Nephron progenitor cell (in vitro differentiated cells): Measurements from ENCODE around the gene ATG12.
A peak's percentile ranks its signal among the peaks of the same experiment; 100 is the strongest.
"Not testable (repeated sequence)": the region's sequence is repeated elsewhere in the genome, so short reads cannot be mapped to it uniquely, and the experiment has no call there.

ENCODE experiments used
- DNase-seq: peaks from one replicate; pipeline ENCODE4 v3.0.0; 2021
- H3K27ac Mint-ChIP-seq: 2 replicates; pipeline ENCODE4 v1.8.0; 2021; ENCODE audit warnings: mild to moderate bottlenecking, moderate library complexity, mixed read lengths
- H3K27me3 Mint-ChIP-seq: 2 replicates; pipeline ENCODE4 v1.8.0; 2021; ENCODE audit warnings: mild to moderate bottlenecking, low read depth, mixed read lengths; ENCODE audit not compliant: poor library complexity
- H3K36me3 Mint-ChIP-seq: 2 replicates; pipeline ENCODE4 v1.8.0; 2021; ENCODE audit warnings: low read depth, mixed read lengths
- H3K4me1 Mint-ChIP-seq: 2 replicates; pipeline ENCODE4 v1.8.0; 2021; ENCODE audit warnings: mixed read lengths
- H3K4me3 Mint-ChIP-seq: 2 replicates; pipeline ENCODE4 v1.8.0; 2021; ENCODE audit warnings: mild to moderate bottlenecking, moderate library complexity, mixed read lengths
- H3K9me3 Mint-ChIP-seq: 2 replicates; pipeline ENCODE4 v1.8.0; 2021; ENCODE audit warnings: mild to moderate bottlenecking, moderate library complexity, mixed read lengths
- CTCF ChIP-seq: fragments of 200-600 bp; sonication (generic); IDR thresholded peaks from 2 replicates; pipeline ENCODE4 v1.5.0; 2021; ENCODE audit warnings: antibody characterized with exemption

Gene ATG12

DNA sequence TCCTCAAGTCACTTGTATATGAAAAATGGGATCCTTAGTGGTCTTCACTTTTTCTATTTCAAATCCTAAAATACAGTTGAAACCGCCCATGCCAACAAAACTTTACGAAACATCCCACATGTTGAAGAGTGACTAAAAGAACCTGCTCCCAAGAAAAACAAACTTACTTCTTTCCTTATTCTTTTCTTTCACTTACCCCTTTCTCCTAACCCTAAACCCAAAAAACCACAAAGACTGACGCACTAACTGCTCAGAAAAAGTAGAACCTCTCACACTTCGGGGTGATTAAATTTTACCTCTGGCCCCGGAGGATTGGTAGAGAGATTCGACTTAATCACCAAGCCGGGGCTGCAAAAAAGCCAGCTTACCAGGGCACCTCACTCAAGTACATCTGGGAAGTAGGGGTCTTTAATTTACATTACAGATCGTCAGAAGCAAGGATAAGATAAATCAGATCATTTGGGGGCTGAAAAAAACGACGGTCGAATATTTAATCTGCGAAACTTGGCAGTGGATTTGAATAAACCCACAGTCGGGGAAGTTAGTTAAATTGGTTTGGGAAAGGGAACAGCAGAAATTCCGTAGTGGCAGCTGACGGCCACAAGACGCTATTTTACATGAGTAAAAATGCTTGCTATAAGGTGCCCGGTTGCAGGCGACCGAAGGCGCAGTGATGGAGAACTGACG lies 26.2 kb downstream of the ATG12 start:
- Mint-ChIP-seq H3K4me3 (peak overlapping the region; percentile 96), H3K36me3 (peaks cover 37% of the 10 kb centered on the region), H3K9me3 (no peaks in the 10 kb centered on the region), H3K27me3 (peaks cover 35% of the 10 kb centered on the region), H3K27ac (no peak overlapping the region), H3K4me1 (peaks cover 32% of the 10 kb centered on the region)
- TF ChIP-seq CTCF, result no peak
- no peak for DNase-seq

DNA sequence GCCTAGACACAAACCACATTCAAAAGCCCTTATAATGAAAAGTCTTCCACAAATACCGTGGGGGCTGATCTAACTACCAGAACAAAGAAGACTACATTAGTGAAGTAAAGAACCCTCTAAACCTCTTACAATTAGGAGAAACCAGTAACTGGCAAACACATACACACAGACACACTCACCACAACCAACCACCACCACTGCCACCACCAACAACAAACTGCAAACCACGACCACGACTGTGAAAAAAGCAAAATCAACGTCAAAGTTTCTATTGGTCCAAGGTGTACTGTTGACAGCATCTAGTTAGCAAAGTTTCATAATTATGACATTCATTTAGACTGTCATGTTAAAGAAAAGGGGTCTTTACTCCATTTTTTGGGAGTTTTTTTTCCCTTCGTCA lies 27.6 kb downstream of the ATG12 start:
- peaks cover 49% of the 10 kb centered on the region for H3K36me3 Mint-ChIP-seq
- H3K27me3 Mint-ChIP-seq, result peaks cover 32% of the 10 kb centered on the region
- H3K9me3 Mint-ChIP-seq, result no peaks in the 10 kb centered on the region
- peaks cover 32% of the 10 kb centered on the region for H3K4me1 Mint-ChIP-seq
- no peak for TF ChIP-seq CTCF
- no peak overlapping the region for H3K27ac Mint-ChIP-seq
- H3K4me3 Mint-ChIP-seq, result peak overlapping the region; percentile 96
- no peak for DNase-seq

DNA sequence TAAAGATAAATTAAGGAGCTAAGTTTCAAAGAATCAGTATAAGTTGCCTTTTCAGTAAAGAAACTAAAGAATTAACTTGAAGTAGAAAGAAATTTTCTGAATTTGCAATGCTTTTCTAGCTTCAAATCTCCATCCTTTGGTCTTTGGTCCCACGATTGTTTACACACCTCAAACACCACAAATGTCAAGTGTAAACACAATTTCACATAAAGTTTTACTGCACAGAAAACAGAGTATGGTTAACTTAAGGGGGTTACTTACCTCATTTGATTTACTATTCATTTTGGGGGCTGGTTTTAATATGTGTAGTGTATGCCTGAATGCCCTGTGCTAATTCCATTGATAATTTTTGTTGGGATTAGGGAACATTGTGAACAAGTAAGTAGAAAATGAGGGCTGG lies 29.0 kb downstream of the ATG12 start:
- peaks cover 32% of the 10 kb centered on the region for H3K27me3 Mint-ChIP-seq
- DNase-seq, result no peak
- H3K4me1 Mint-ChIP-seq, result peaks cover 28% of the 10 kb centered on the region
- no peak overlapping the region for H3K27ac Mint-ChIP-seq
- no peaks in the 10 kb centered on the region for H3K9me3 Mint-ChIP-seq
- TF ChIP-seq CTCF, result no peak
- H3K4me3 Mint-ChIP-seq, result no peak overlapping the region
- peaks cover 62% of the 10 kb centered on the region for H3K36me3 Mint-ChIP-seq

- Mint-ChIP-seq H3K4me1 (peaks cover 21% of the 10 kb centered on the region), H3K36me3 (peaks cover 69% of the 10 kb centered on the region), H3K4me3 (no peak overlapping the region), H3K27ac (no peak overlapping the region), H3K27me3 (peaks cover 32% of the 10 kb centered on the region), H3K9me3 (no peaks in the 10 kb centered on the region)
- no peak for TF ChIP-seq CTCF
- no peak for DNase-seq
These were observed 30.0 kb downstream of the ATG12 start for GRCh38 chr5:115811406-115811805.

DNA sequence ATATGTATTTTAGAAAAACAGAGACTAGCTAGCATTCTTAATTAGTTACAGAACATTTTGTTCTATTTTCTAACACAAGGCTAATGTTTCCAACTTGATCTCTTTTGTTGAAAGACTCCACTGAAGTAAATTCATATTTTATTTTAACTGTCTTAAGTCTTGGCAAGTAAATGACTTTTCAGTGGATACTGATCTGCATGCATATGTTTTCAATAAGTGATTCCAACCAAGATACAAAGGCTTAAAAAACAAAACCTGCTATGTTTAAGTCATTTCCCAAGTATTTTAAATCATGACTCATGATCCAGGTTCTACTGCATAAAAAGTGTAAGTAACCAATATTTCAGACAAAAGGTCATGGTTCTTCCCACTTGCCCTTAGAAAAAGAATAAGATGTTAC lies 30.6 kb downstream of the ATG12 start:
- Mint-ChIP-seq H3K27ac (no peak overlapping the region), H3K9me3 (no peaks in the 10 kb centered on the region), H3K27me3 (peaks cover 32% of the 10 kb centered on the region), H3K4me3 (no peak overlapping the region), H3K36me3 (peaks cover 74% of the 10 kb centered on the region), H3K4me1 (peaks cover 21% of the 10 kb centered on the region)
- no peak for TF ChIP-seq CTCF
- no peak for DNase-seq

- no peak for DNase-seq
- Mint-ChIP-seq H3K4me3 (no peak overlapping the region), H3K27me3 (peaks cover 24% of the 10 kb centered on the region), H3K9me3 (no peaks in the 10 kb centered on the region), H3K27ac (no peak overlapping the region), H3K36me3 (peaks cover 83% of the 10 kb centered on the region), H3K4me1 (peaks cover 15% of the 10 kb centered on the region)
- TF ChIP-seq CTCF, result no peak
These were observed 31.4 kb downstream of the ATG12 start for GRCh38 chr5:115809946-115810345.

DNA sequence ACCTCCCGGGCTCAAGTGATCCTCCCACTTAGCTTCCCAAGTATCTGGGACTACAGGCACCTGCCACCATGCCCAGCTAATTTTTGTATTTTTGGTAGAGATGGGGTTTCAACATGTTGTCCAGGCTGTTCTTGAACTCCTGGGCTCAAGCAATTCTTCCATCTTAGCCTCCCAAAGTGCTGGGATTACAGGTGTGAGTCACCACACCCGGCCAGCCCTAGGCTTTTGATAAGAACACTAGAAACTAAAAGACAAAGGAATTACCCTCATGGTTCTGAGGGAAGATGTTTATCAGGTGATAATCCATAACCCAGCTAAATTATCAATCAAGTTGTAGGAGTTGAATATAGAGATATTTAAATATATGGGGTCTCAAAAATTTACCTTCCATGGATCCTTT lies 33.3 kb downstream of the ATG12 start:
- H3K9me3 Mint-ChIP-seq, DNase-seq, H3K4me3 Mint-ChIP-seq, H3K4me1 Mint-ChIP-seq, H3K27me3 Mint-ChIP-seq, H3K27ac Mint-ChIP-seq: not testable (repeated sequence)
- H3K36me3 Mint-ChIP-seq, result peaks cover 83% of the 10 kb centered on the region
